ENCODE measurements around the gene SLC44A5.

The SLC44A5 gene

DNA sequence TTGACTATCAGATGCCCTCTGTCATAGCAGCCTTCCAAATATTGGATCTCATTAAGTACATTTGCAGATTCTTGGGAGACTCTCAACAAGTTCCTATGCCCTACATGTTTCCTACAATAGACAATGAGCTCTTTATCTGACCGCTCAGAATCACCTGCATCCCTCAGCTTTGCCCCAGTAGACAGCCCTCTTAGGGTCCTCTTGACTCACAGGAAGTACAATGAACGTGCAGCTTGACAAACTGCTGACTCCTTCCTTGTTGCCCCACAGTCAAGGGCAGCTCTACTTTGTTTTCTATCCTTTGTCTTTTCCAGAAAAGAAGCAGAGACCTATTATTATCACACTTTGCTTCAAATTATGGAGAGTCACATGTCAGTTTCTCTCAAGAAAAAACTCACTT lies 27.6 kb downstream of the SLC44A5 start:
- no peaks in the 10 kb centered on the region for H4K20me1 ChIP-seq (ENCODE audit: insufficient read depth, low read length)
- H3K27me3 ChIP-seq (ENCODE audit: insufficient read depth, low read length, poor library complexity): no peaks in the 10 kb centered on the region
- TF ChIP-seq, protein P1, sequence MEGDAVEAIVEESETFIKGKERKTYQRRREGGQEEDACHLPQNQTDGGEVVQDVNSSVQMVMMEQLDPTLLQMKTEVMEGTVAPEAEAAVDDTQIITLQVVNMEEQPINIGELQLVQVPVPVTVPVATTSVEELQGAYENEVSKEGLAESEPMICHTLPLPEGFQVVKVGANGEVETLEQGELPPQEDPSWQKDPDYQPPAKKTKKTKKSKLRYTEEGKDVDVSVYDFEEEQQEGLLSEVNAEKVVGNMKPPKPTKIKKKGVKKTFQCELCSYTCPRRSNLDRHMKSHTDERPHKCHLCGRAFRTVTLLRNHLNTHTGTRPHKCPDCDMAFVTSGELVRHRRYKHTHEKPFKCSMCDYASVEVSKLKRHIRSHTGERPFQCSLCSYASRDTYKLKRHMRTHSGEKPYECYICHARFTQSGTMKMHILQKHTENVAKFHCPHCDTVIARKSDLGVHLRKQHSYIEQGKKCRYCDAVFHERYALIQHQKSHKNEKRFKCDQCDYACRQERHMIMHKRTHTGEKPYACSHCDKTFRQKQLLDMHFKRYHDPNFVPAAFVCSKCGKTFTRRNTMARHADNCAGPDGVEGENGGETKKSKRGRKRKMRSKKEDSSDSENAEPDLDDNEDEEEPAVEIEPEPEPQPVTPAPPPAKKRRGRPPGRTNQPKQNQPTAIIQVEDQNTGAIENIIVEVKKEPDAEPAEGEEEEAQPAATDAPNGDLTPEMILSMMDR (IDR thresholded peaks at IDR 0.05; ENCODE audit: borderline replicate concordance, extremely low read depth, low read length, poor library complexity, severe bottlenecking): no peak
- TF ChIP-seq EZH2 (IDR thresholded peaks at IDR 0.05; ENCODE audit: borderline replicate concordance, low read depth, low read length, severe bottlenecking): no peak
- no peaks in the 10 kb centered on the region for H3K9me3 ChIP-seq (ENCODE audit: insufficient read depth, low read length, severe bottlenecking)
- H3K36me3 ChIP-seq (ENCODE audit: insufficient read depth, low read length): no peaks in the 10 kb centered on the region
- H3K79me2 ChIP-seq (ENCODE audit: insufficient read depth, low read length): no peaks in the 10 kb centered on the region
- H3K27ac ChIP-seq (ENCODE audit: low read length): no peak overlapping the region
- DNase-seq (no peak), ATAC-seq (ENCODE audit: insufficient read depth, low read depth) (no peak)
- no peak overlapping the region for H3K4me2 ChIP-seq (ENCODE audit: insufficient read depth, low read length)
- H3K4me3 ChIP-seq (ENCODE audit: low read depth in 1 of 2, low read length in 2 of 2): no peak overlapping the region
- no peak overlapping the region for H3K9ac ChIP-seq (ENCODE audit: low read depth, low read length)
- no peaks in the 10 kb centered on the region for H3K4me1 ChIP-seq (ENCODE audit: insufficient read depth, low read length)
- no peak overlapping the region for H2AFZ ChIP-seq (ENCODE audit: low read depth, low read length)

DNA sequence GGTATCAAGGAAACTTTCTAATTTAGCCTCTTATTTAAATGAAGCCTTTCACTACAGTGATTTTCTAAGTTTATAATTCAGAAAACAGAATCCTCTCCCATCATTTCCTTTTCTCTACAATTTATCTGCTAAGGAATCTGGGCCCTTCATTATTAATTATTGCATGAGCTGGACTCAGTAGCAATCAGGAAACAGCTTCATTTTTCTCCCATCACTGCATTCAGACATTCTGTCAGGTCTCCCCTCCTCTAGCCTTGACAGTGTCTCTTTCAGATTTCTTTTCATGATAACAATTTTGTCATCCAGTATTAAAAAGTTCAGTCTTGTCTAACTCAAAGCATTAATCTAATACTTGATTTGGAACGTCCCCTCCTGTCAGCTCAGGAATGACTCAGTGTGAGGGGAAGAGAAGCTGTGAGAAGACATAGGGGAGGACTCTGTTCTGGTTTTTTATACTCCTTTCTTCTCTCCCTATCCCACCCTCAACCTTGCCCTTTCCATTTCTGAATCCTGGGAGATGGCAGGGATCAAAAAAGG lies 28.1 kb downstream of the SLC44A5 start:
- TF ChIP-seq, protein P1 (IDR thresholded peaks at IDR 0.05; ENCODE audit: borderline replicate concordance, extremely low read depth, low read length, poor library complexity, severe bottlenecking): no peak
- no peak for TF ChIP-seq EZH2 (IDR thresholded peaks at IDR 0.05; ENCODE audit: borderline replicate concordance, low read depth, low read length, severe bottlenecking)
- no peaks in the 10 kb centered on the region for H3K4me1 ChIP-seq (ENCODE audit: insufficient read depth, low read length)
- no peaks in the 10 kb centered on the region for H3K79me2 ChIP-seq (ENCODE audit: insufficient read depth, low read length)
- no peaks in the 10 kb centered on the region for H4K20me1 ChIP-seq (ENCODE audit: insufficient read depth, low read length)
- no peak for DNase-seq
- H3K27me3 ChIP-seq (ENCODE audit: insufficient read depth, low read length, poor library complexity): no peaks in the 10 kb centered on the region
- H3K4me2 ChIP-seq (ENCODE audit: insufficient read depth, low read length): no peak overlapping the region
- H2AFZ ChIP-seq (ENCODE audit: low read depth, low read length): no peak overlapping the region
- H3K4me3 ChIP-seq (ENCODE audit: low read depth in 1 of 2, low read length in 2 of 2): no peak overlapping the region
- H3K9me3 ChIP-seq (ENCODE audit: insufficient read depth, low read length, severe bottlenecking): no peaks in the 10 kb centered on the region
- no peak overlapping the region for H3K27ac ChIP-seq (ENCODE audit: low read length)
- H3K9ac ChIP-seq (ENCODE audit: low read depth, low read length): no peak overlapping the region
- H3K36me3 ChIP-seq (ENCODE audit: insufficient read depth, low read length): no peaks in the 10 kb centered on the region
- no peak for ATAC-seq (ENCODE audit: insufficient read depth, low read depth)

DNA sequence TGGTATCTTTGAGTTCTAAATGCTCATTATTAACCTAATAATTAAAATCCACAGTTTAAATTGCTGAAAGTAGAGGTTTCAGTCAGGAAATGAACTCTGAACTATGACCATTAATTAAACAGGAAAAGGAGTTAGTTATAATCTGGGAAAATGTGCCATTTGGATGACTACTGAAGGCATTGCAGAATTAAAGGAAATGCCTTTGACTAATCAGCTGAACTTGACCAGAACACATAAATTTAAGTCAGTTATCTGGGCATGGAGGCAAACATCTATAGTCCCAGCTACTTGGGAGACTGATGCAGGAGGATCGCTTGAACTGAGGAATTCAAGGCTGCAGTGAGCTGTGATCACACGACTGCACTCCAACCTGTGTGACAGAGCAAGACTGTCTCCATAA lies 31.9 kb downstream of the SLC44A5 start:
- H3K4me2 ChIP-seq (ENCODE audit: insufficient read depth, low read length): no peak overlapping the region
- H3K79me2 ChIP-seq (ENCODE audit: insufficient read depth, low read length): no peaks in the 10 kb centered on the region
- no peaks in the 10 kb centered on the region for H4K20me1 ChIP-seq (ENCODE audit: insufficient read depth, low read length)
- no peak overlapping the region for H3K27ac ChIP-seq (ENCODE audit: low read length)
- H2AFZ ChIP-seq (ENCODE audit: low read depth, low read length): no peak overlapping the region
- TF ChIP-seq, protein P1 (IDR thresholded peaks at IDR 0.05; ENCODE audit: borderline replicate concordance, extremely low read depth, low read length, poor library complexity, severe bottlenecking): no peak
- no peak for TF ChIP-seq EZH2 (IDR thresholded peaks at IDR 0.05; ENCODE audit: borderline replicate concordance, low read depth, low read length, severe bottlenecking)
- ATAC-seq (ENCODE audit: insufficient read depth, low read depth): no peak
- no peaks in the 10 kb centered on the region for H3K27me3 ChIP-seq (ENCODE audit: insufficient read depth, low read length, poor library complexity)
- H3K9ac ChIP-seq (ENCODE audit: low read depth, low read length): no peak overlapping the region
- no peak for DNase-seq
- no peaks in the 10 kb centered on the region for H3K4me1 ChIP-seq (ENCODE audit: insufficient read depth, low read length)
- H3K9me3 ChIP-seq (ENCODE audit: insufficient read depth, low read length, severe bottlenecking): no peaks in the 10 kb centered on the region
- no peak overlapping the region for H3K4me3 ChIP-seq (ENCODE audit: low read depth in 1 of 2, low read length in 2 of 2)
- no peaks in the 10 kb centered on the region for H3K36me3 ChIP-seq (ENCODE audit: insufficient read depth, low read length)

DNA sequence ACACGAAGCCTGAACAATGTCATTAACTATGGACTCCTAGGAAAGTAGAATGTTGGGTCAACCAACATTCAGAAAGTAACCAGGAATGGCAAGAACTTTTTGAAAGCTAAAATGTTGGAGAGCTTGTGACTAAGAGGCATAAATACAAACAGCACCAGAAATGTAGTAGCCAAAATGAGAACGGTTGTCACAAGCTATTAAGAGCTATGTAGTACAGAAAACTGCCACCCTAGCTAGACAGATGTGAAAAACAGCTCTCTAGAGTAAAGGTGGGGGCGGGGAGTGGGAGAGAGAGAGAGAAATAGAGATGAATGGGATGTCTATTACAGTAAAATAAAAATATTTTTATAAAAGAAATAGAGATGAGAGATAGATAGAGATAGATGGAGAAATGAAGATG lies 35.1 kb downstream of the SLC44A5 start:
- Histone ChIP-seq H3K4me1 (ENCODE audit: insufficient read depth, low read length) (no peaks in the 10 kb centered on the region), H3K4me3 (ENCODE audit: low read depth in 1 of 2, low read length in 2 of 2) (no peak overlapping the region), H3K27ac (ENCODE audit: low read length) (no peak overlapping the region), H3K36me3 (ENCODE audit: insufficient read depth, low read length) (no peaks in the 10 kb centered on the region), H3K9me3 (ENCODE audit: insufficient read depth, low read length, severe bottlenecking) (no peaks in the 10 kb centered on the region), H2AFZ (ENCODE audit: low read depth, low read length) (no peak overlapping the region), H4K20me1 (ENCODE audit: insufficient read depth, low read length) (no peaks in the 10 kb centered on the region), H3K9ac (ENCODE audit: low read depth, low read length) (no peak overlapping the region), H3K4me2 (ENCODE audit: insufficient read depth, low read length) (no peak overlapping the region), H3K27me3 (ENCODE audit: insufficient read depth, low read length, poor library complexity) (no peaks in the 10 kb centered on the region), H3K79me2 (ENCODE audit: insufficient read depth, low read length) (no peaks in the 10 kb centered on the region)
- ATAC-seq (ENCODE audit: insufficient read depth, low read depth) (no peak), DNase-seq (no peak)
- TF ChIP-seq, protein P1 (IDR thresholded peaks at IDR 0.05; ENCODE audit: borderline replicate concordance, extremely low read depth, low read length, poor library complexity, severe bottlenecking): no peak
- no peak for TF ChIP-seq EZH2 (IDR thresholded peaks at IDR 0.05; ENCODE audit: borderline replicate concordance, low read depth, low read length, severe bottlenecking)
